Left cardiac atrium (tissue), 4 donors: ENCODE measurements around the gene EIF4E3. TPM values are rescaled to one million over a fixed set of nuclear protein-coding genes. Genes with fewer than 3 reads are reported as not detected.

Source experiments
- ATAC-seq, 2 donors: fragments of 200-7000 bp; cut with Tn5 transposase; one replicate each; pipeline ENCODE4 v1.9.1; 2020; ENCODE audit warnings: mild to moderate bottlenecking in 2 of 2, moderate library complexity in 2 of 2
- DNase-seq: peaks from one replicate; pipeline ENCODE4 v3.0.0-alpha.2; 2020
- intact Hi-C, 2 donors: fragments of 100-400 bp; cut with DNase I; formaldehyde crosslinking; loops; one replicate each; pipeline versions ENCODE4 v1.14.1 to v1.15.1; 2022 to 2023
- total RNA-seq, 2 donors: library from RNA; stranded (reverse); fragmentation: NEBNext Ultra II Directional; extraction: Animal tissue kit (Norgen Biotek cat#: 25700); gene quantifications; one replicate each; pipeline ENCODE4 v1.2.1, GENCODE V29; 2021
- donor health status: DM: no; HTN: yes; CAD: no.
- donor health status: DM: no; HTN: yes; CAD: no; lungs with severe emphysema.
- donor health status: DM: yes; HTN: yes; CAD: no.
- donor health status: Dilated cardiomyopathy.

The EIF4E3 gene
- total RNA-seq, 2 donors from 2014 or later = 40.0 to 45.8 TPM

DNA sequence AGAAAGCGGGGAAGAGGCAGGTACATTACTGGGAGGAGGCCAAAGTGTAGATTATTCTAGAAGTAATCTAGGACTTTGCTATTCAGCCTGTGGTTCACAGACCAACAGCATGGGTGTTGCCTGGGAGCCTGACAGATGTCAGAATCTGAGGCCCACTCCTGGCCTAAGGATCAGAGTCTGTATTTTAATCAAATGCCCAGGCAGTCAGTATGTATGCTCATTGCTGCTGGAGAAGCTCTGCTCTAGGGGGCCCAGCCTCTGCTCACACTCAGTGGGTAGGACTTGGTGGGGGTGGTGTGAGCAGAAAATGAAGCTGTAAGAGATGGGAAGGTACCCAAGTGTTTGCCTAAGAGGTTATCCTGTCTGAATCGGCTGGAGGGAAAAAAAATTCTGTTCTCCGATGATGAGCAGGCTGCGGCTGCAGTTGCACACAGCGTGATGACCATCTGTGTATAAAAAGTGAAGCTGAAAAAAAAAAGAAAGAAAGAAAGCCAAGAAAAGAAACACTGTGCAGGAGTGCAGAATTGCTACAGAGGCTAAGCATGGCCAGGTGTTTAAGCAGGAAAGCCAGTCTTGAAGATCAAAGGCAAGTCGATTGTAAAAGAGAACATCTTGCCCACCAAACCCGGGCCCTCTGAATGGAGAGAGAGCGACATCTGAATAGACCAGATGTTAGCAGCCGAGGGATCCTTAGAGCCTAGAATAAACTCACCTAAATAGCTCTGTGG is 65.2 kb downstream of the EIF4E3 start:
- intact Hi-C loops = loop anchor here in 1 of 2 donors (10.0 kb wide), 1 partner anchor 1595 kb away; no protein-coding TSS in a partner anchor
- DNase-seq (no peak), ATAC-seq (no peak)

GRCh38 chr3:71657831-71658530 is 67.2 kb downstream of the EIF4E3 start:
- DNase-seq = peak; percentile 83
- peak; percentile 89 to 95 for ATAC-seq
- intact Hi-C loops = loop anchor here in 1 of 2 donors (10.0 kb wide), 1 partner anchor 1593 kb away; no protein-coding TSS in a partner anchor

DNA sequence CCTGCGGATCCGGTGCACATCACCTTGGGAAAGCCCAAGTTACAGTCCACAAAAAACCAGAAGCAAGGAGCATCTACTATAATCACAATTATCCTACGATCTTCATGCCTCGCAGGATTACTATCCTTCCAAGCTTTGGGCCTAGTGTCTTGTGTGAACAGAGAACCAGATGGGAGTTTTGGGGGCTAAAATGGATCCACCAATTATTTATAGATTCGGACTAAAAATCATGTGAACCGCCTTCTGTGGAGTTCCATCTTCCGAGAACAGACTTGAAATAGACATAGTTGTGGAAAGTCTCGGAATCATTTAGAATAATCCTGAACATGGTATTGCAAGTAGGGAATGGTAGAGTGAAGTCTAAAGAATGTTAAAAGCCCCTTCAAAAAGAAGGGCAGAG is 70.1 kb downstream of the EIF4E3 start:
- DNase-seq = no peak
- no peak for ATAC-seq
- intact Hi-C loops = loop anchor here in 1 of 2 donors (10.0 kb wide), 1 partner anchor 1590 kb away; no protein-coding TSS in a partner anchor

DNA sequence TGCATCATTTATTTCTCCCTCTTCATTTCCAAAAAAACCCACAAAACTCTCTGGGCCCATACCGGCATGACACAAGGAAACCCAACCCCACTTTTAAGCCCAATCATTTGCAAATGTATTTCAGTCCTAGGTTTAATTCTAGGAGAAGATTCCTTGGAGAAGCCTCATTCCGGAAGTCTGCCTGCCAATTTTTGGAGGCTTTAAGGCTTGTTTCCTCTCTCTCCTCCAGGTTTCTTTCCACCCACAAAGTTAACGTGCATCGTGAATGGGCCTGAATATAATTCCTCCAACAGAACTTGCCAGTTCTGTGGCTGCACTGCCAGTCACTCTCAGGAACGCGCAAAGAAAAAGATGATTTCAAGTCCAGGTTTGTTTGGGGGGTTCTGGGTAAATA is 71.8 kb downstream of the EIF4E3 start:
- intact Hi-C loops = loop anchor here in 1 of 2 donors (10.0 kb wide), 1 partner anchor 1589 kb away; no protein-coding TSS in a partner anchor
- DNase-seq = no peak
- no peak for ATAC-seq

DNA sequence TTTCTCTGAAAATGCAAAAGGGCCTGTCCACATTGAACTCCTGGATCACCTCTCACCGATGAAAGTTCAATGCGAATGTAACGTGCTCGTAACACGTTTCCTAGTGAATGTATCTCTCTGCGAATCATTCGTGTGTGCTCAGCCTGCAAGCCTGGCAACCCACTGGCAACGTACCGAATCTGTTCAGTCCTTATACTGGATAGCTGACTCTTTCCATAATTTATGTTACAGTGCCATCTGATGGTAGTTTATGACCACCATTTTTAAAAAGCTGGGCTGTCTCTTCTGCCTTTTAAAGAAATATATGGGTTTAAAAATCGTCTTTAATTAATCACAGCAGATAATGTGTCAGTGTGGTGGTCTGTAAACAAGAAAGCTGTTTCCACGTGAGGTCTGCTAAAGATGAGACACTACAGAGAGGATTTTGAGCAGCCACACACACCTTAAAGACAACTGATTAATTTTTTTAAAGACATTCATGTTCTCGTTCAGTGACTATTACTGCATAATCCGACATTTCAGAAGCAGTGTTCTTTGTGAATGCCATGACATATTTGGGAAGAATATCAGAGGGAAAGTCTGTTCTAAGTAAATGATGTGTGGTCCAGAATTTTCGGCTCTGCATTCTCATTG is 72.3 kb downstream of the EIF4E3 start:
- intact Hi-C loops = loop anchor here in 1 of 2 donors (10.0 kb wide), 1 partner anchor 1588 kb away; no protein-coding TSS in a partner anchor
- DNase-seq (peak; percentile 40), ATAC-seq (peak; percentile 53 to 84)

DNA sequence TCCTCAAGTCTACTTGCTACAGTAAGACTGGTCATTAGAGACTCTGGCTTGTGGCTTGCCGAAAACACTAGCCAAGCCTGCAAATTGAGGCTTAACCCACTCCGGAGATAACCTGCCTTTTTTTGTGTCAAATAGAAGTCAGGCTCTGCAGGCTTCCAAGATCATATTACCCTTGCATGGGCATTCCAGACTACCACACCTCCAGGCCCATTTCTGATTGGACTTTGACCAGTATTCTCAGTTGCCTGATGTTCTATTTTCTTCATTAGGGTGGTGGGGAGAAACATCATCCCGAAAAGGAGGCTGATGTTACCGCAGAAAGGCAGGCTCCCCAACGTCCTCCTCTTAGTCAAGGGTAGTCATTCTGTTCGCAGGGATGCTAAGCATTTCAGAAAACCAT is 73.6 kb downstream of the EIF4E3 start:
- intact Hi-C loops = loop anchor here in 1 of 2 donors (10.0 kb wide), 1 partner anchor 1587 kb away; no protein-coding TSS in a partner anchor
- DNase-seq = no peak
- no peak for ATAC-seq

GRCh38 chr3:71650372-71650771 is 74.8 kb downstream of the EIF4E3 start:
- no peak for ATAC-seq
- DNase-seq = no peak
- intact Hi-C loops = loop anchor here in 1 of 2 donors (10.0 kb wide), 1 partner anchor 1586 kb away; no protein-coding TSS in a partner anchor

DNA sequence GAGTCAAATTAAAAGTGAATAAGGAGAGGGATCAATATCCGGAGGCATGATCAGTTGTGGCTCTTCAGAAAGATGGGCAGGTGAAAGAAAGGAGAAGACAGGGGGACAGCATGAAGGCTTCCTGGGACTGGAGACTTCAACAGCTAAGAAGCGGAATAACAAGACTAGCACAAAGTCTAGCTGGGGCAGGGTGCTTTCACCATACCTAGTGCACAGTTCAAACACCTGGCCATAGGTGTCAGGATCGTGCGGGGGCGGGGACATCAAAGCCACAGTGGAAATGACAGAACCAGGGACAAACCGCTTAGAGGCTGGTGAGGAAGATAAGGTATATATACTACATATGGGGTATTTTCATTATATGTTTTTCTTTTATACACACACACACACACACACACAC is 75.4 kb downstream of the EIF4E3 start:
- DNase-seq = no peak
- intact Hi-C loops = loop anchor here in 1 of 2 donors (10.0 kb wide), 1 partner anchor 1585 kb away; no protein-coding TSS in a partner anchor
- ATAC-seq = no peak

- DNase-seq (no peak), ATAC-seq (peak in 1 of 2 donors; percentile 37)
- intact Hi-C loops = no loop called here
These were observed 77.5 kb downstream of the EIF4E3 start for GRCh38 chr3:71647751-71648150.

DNA sequence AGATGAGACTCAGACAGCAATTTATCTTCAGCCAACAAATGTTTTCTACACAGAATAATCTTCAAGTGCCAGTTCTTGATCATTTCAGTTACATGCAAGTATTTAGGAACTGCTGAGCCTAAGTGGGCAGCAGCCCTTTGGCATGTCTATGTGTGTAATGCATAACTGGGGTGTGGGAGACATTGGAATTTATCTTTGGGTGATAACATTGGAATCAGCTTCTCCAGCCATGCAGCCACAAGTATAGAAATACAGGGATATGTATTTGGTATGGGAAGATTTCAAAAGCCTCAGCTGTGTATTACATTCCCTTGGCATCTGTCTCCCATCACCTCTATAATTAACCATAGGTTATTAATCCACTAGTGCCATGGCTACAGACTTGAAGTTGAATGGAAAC is 78.2 kb downstream of the EIF4E3 start:
- intact Hi-C loops = no loop called here
- ATAC-seq = no peak
- no peak for DNase-seq

DNA sequence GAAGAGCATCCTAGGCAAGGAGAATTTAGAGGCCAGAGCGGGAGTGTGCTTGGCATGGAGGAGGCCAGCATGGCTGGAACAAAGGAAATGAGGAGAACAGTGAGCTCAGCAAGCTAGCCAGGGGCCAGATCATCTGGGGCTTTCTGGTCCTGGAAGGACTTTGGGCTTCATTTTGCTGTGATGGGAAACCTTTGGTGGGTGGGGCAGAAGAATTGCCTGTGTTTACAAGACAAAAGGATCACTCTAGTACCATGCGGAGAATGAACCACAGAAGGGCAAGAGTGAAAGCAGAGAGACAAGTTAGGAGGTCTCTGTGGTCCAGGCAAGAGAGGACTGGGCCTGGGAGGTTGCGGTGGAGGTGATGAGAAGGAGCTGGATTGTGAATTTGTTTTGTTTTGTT is 80.1 kb downstream of the EIF4E3 start:
- no peak for ATAC-seq
- no peak for DNase-seq
- intact Hi-C loops = no loop called here

GRCh38 chr3:71641674-71642073 is 83.5 kb downstream of the EIF4E3 start:
- DNase-seq = no peak
- no peak for ATAC-seq
- intact Hi-C loops = no loop called here

GRCh38 chr3:71640331-71640983 is 84.7 kb downstream of the EIF4E3 start:
- intact Hi-C loops = no loop called here
- ATAC-seq = no peak
- no peak for DNase-seq

GRCh38 chr3:71636482-71636881 is 88.7 kb downstream of the EIF4E3 start:
- DNase-seq (no peak), ATAC-seq (no peak)
- intact Hi-C loops = no loop called here

DNA sequence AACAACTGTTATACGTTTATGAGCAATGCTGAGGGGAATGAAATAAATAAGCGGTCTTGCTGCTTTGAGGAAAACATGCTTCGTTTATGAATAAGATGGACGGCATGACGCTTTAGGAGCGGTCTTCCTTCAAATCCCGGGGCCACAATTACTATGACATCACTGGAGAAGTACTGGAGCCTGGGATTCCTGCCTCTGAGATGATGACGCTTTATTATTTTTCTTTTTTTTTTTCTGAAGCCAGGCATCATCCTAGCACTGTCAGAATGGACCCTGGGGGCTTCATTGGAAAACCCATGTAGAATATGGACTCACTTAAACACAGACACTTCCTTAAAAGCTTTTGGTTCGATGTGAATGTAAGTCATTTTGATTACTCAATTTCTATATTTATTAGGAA is 89.2 kb downstream of the EIF4E3 start:
- intact Hi-C loops = no loop called here
- DNase-seq = no peak
- ATAC-seq = no peak

- ATAC-seq (no peak), DNase-seq (no peak)
- intact Hi-C loops = no loop called here
These were observed 90.5 kb downstream of the EIF4E3 start for GRCh38 chr3:71634671-71635070.

DNA sequence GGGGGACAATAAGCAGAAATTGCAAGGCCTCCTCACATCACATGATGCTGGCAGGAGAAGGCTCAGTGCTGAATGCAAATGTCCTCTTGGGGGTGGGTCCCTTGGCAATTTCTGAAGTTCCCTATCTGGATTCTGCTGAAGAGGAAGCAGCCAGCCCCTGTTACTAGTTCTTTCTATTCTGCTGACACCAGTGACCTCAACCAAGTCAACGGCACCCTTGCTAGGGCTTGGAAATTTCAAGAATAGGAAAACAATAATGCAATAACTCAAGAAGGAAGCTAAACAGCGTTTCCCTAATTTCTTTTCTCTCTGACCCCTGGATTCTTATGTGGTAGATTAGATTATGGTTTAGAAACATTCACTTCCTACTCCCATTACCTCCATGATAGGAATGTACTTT is 95.5 kb downstream of the EIF4E3 start:
- DNase-seq (no peak), ATAC-seq (peak; percentile 27 to 82)
- intact Hi-C loops = no loop called here

- DNase-seq (no peak), ATAC-seq (no peak)
- intact Hi-C loops = no loop called here
These were observed 95.9 kb downstream of the EIF4E3 start for GRCh38 chr3:71629289-71629688.

DNA sequence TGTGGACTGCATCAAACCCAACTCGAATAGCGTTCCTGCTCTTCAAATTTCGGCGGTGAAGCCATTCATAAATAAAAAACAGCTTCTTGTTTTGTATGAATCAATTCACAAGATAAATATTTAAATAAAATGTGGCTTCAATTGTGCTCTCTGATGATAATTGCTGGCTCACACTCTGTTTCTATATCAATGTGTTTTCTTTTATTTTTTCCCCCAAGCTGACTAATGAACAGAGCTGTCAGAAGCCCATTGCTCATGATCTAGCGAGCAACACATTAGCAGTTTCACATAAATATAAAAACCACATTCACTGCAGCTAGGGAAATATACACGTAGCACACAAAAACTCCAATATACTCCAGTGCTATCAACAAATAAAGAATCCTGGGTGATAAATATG is 96.7 kb downstream of the EIF4E3 start:
- DNase-seq = no peak
- intact Hi-C loops = no loop called here
- ATAC-seq = no peak
